HepG2 (cell line): ENCODE measurements around the gene PRR5L. TPM values are rescaled to one million over a fixed set of nuclear protein-coding genes. Genes with fewer than 3 reads are reported as not detected.

ENCODE experiments used
- AGO2 ChIP-seq: fragments of 200-400 bp; formaldehyde crosslinking; optimal IDR thresholded peaks from 2 replicates; pipeline ENCODE3; 2017; ENCODE audit warnings: mild to moderate bottlenecking, low read depth, low read length, moderate library complexity
- KDM2A ChIP-seq: sonication (generic); formaldehyde crosslinking; IDR thresholded peaks from 2 replicates; pipeline ENCODE4 v1.4.0; 2020; ENCODE audit warnings: low read depth, missing genetic modification reagents, borderline replicate concordance
- KDM6A ChIP-seq: IDR thresholded peaks from 2 replicates; pipeline ENCODE4 v1.6.1; 2016; ENCODE audit warnings: low read depth
- MIXL1 ChIP-seq: IDR thresholded peaks from 2 replicates; pipeline ENCODE4 v1.6.1; 2016
- NCOR1 ChIP-seq: fragments of 200-600 bp; sonication (generic); IDR thresholded peaks from 2 replicates; pipeline ENCODE4 v1.7.0; 2017; ENCODE audit warnings: antibody characterized with exemption, low read length, borderline replicate concordance
- PCBP1 ChIP-seq: fragments of 200-400 bp; formaldehyde crosslinking; IDR thresholded peaks from 2 replicates; pipeline ENCODE4 v1.6.1; 2017; ENCODE audit warnings: mild to moderate bottlenecking, low read depth, low read length, borderline replicate concordance
- SMARCC2 ChIP-seq: fragments of 450-650 bp; IDR thresholded peaks from 2 replicates; pipeline ENCODE4 v1.6.1; 2017; ENCODE audit warnings: antibody characterized with exemption, mild to moderate bottlenecking
- TRAFD1 ChIP-seq: sonication (generic); formaldehyde crosslinking; IDR thresholded peaks from 2 replicates; pipeline ENCODE4 v1.5.1; 2020; ENCODE audit warnings: missing genetic modification reagents, mild to moderate bottlenecking, borderline replicate concordance
- ZBTB7B ChIP-seq: sonication (generic); formaldehyde crosslinking; IDR thresholded peaks from 2 replicates; pipeline ENCODE4 v1.4.0; 2020; ENCODE audit warnings: missing genetic modification reagents
- ZNF142 ChIP-seq: sonication (generic); formaldehyde crosslinking; IDR thresholded peaks from 2 replicates; pipeline ENCODE4 v1.4.0; 2020; ENCODE audit warnings: missing genetic modification reagents
- ZNF720 ChIP-seq: sonication (generic); formaldehyde crosslinking; IDR thresholded peaks from 2 replicates; pipeline ENCODE4 v1.4.0; 2020; ENCODE audit warnings: missing genetic modification reagents
- ZNF768 ChIP-seq: sonication (generic); formaldehyde crosslinking; IDR thresholded peaks from 2 replicates; pipeline ENCODE4 v1.4.0; 2020; ENCODE audit warnings: missing genetic modification reagents
- polyA plus RNA-seq, 8 experiments: library from polyadenylated mRNA; depleted of rRNA in 3 of 8; stranded (reverse) in 7 of 8; unstranded in 1 of 8; fragments of >200 nt; fragmentation: Illumina TruSeq in 4 of 8; extraction: Trizol in 4 of 8; gene quantifications; 2 replicates each; pipeline versions ENCODE4 v1.2.1 to v1.2.3, GENCODE V29; 2011 to 2016; ENCODE audit warnings: low read depth in 4 of 8, missing spikeins in 1 of 8, mixed read lengths in 1 of 8; ENCODE audit not compliant: insufficient read depth in 1 of 8
- total RNA-seq, 5 experiments: library from RNA; depleted of rRNA; stranded (reverse); fragments of >200 nt; fragmentation: Illumina TruSeq; extraction: Trizol; gene quantifications; 2 replicates each; pipeline ENCODE4 v1.2.3, GENCODE V29; 2016; ENCODE audit warnings: low read depth in 1 of 5
- TF ChIP-seq, protein P1 (sequence below): sonication (generic); formaldehyde crosslinking; IDR thresholded peaks from 2 replicates; pipeline ENCODE4 v1.5.0; 2020; ENCODE audit warnings: mild to moderate bottlenecking, missing genetic modification reagents
- TF ChIP-seq, protein P2 (sequence below): sonication (generic); formaldehyde crosslinking; IDR thresholded peaks from 2 replicates; pipeline ENCODE4 v1.8.1; 2023; ENCODE audit warnings: mild to moderate bottlenecking, moderate library complexity, missing genetic modification reagents

PRR5L gene
- total and polyA plus RNA-seq, 2 of the 13 experiments (the other 11 are each of a cell fraction or from before 2014, with no cell fraction given): 0.16 TPM; not detected in 1

GRCh38 chr11:36509694-36510593 is 213.9 kb downstream of the PRR5L start, which contains the start of gene TRAF6 (continued):
- peak; percentile 63 for TF ChIP-seq ZNF768 (CRISPR knock-in tag)
- TF ChIP-seq MIXL1 (CRISPR knock-in tag): peak; percentile 45; the same call in 1 of the 2 replicates
- TF ChIP-seq ZBTB7B (CRISPR knock-in tag): peak; percentile 70
- peak; percentile 92 for TF ChIP-seq ZNF142 (CRISPR knock-in tag)
- TF ChIP-seq, protein P1, sequence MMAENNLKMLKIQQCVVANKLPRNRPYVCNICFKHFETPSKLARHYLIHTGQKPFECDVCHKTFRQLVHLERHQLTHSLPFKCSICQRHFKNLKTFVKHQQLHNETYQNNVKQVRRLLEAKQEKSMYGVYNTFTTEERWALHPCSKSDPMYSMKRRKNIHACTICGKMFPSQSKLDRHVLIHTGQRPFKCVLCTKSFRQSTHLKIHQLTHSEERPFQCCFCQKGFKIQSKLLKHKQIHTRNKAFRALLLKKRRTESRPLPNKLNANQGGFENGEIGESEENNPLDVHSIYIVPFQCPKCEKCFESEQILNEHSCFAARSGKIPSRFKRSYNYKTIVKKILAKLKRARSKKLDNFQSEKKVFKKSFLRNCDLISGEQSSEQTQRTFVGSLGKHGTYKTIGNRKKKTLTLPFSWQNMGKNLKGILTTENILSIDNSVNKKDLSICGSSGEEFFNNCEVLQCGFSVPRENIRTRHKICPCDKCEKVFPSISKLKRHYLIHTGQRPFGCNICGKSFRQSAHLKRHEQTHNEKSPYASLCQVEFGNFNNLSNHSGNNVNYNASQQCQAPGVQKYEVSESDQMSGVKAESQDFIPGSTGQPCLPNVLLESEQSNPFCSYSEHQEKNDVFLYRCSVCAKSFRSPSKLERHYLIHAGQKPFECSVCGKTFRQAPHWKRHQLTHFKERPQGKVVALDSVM (CRISPR knock-in tag): peak; percentile 97
- TF ChIP-seq KDM6A: no peak
- TF ChIP-seq, protein P2, sequence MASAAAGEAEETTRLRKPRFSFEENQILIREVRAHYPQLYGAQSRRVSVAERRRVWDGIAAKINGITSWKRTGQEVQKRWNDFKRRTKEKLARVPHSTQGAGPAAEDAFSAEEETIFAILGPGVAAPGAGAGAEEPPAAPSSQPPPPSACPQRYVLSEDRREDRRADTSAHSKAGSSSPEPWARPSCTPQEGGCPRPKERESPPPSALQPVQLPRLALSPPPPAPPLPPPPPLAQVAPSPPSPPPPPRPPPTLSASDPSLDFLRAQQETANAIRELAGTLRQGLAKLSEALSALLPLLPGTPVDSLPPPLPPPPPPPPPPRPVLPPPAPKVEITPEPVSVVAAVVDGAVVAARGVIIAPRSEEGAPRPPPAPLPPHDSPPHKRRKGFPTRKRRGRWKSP (CRISPR knock-in tag): peak; percentile 42; the same call in 1 of the 2 replicates
- TF ChIP-seq KDM2A (CRISPR knock-in tag): peak; percentile 99
- peak; percentile 28; the same call in 1 of the 2 replicates for TF ChIP-seq ZNF720 (CRISPR knock-in tag)
- no peak for TF ChIP-seq NCOR1
- TF ChIP-seq SMARCC2: no peak
- TF ChIP-seq AGO2: peak; percentile 78
- 0 out of 2 replicates have a peak, but pooled peaks have one; percentile 53 for TF ChIP-seq PCBP1
- TF ChIP-seq TRAFD1 (CRISPR knock-in tag): no peak
